Measurements from ENCODE around the gene ST3GAL3.

Gene ST3GAL3

GRCh38 chr1:43878854-43879253 is 171.5 kb downstream of the ST3GAL3 start:
- no peak for DNase-seq (ENCODE audit: low read depth)

DNA sequence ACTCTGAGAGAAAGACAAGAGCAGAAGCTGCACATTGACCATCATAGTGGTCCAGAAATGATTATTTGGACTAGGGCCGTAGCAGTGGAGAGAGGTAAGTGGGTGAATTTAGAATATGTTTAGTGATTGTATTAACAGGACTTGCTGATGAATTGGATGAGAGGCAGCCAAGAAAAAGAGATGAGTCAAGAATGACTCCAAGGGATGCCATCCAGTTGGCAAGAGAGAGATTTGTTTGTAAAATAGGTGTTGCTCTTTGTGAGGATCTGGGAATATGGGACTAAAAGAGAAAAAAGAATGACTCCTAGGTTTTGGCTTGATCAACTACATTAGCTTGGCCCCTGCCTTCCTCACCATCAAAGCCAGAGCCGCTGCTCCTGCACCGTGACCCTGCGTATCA is 172.1 kb downstream of the ST3GAL3 start:
- DNase-seq (ENCODE audit: low read depth) = peak; percentile 49

- no peak for DNase-seq (ENCODE audit: low read depth)
Measured at GRCh38 chr1:43879996-43880395, 172.7 kb downstream of the ST3GAL3 start.

- DNase-seq (ENCODE audit: low read depth) = no peak
Measured at GRCh38 chr1:43880604-43881003, 173.3 kb downstream of the ST3GAL3 start.

- DNase-seq (ENCODE audit: low read depth) = no peak
Measured at GRCh38 chr1:43881415-43881814, 174.1 kb downstream of the ST3GAL3 start.

GRCh38 chr1:43882763-43883162 is 175.4 kb downstream of the ST3GAL3 start:
- no peak for DNase-seq (ENCODE audit: low read depth)

GRCh38 chr1:43883321-43883720 is 176.0 kb downstream of the ST3GAL3 start:
- no peak for DNase-seq (ENCODE audit: low read depth)

- DNase-seq (ENCODE audit: low read depth) = no peak
Measured at GRCh38 chr1:43885279-43885801, 178.0 kb downstream of the ST3GAL3 start.

DNA sequence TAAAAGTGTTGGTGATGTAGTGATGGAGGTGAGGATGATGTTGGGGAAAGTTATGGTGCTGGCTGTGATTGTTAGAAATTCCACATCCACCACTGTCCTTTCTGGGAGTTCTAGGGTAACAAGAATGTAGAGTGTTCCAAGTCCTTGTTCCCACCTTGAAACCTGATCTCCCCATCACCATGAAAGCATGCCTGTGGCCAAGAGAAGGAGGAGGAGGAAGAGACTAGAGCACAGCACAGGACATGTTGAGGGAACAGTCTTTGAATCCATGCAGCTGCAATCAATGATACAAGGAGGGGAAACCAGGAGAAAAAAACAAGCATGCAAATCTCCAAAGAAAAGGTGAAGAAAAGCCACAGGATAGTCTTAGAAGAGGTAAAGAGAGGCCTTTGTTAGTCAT is 180.4 kb downstream of the ST3GAL3 start:
- DNase-seq (ENCODE audit: low read depth) = no peak

GRCh38 chr1:43890815-43891214 is 183.5 kb downstream of the ST3GAL3 start:
- no peak for DNase-seq (ENCODE audit: low read depth)

- DNase-seq (ENCODE audit: low read depth) = no peak
Measured at GRCh38 chr1:43893006-43893405, 185.7 kb downstream of the ST3GAL3 start.

DNA sequence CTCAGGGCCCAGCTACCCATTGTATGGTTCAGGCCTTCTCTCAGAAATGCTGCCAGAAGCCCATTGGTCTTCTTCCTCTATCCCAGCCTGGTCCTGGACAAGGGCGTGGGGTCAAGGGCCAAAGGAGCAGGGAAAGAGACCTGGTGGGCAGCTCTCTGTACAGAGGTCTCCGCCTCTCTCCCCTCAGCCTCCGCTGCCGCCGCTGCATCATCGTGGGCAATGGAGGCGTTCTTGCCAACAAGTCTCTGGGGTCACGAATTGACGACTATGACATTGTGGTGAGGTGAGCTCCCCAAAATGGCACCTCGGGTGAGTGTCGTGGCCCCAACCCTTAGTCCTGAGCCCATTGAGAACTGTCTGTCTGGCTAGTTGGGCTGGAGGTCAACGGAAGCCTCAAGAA is 191.6 kb downstream of the ST3GAL3 start:
- no peak for DNase-seq (ENCODE audit: low read depth)

DNA sequence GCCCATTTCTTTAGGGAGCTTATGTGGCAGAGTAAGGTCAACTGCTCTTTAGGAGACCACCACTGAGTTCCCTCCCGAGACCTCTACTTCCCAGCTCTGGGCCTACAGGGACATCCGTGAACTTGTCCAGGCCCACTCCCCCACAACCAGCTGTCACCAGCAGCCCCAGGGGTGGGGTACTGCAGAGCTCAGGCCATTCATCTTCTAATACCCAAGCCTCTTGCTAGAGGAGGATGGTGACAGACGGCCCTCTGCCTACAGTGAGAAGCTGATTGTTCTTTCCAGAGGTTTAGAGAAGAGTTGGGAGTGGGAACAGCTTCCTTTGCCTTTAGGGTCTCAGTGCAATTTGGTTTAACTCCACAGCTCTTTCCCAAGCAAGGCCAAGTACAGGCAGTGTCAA is 193.1 kb downstream of the ST3GAL3 start:
- DNase-seq (ENCODE audit: low read depth) = no peak

DNA sequence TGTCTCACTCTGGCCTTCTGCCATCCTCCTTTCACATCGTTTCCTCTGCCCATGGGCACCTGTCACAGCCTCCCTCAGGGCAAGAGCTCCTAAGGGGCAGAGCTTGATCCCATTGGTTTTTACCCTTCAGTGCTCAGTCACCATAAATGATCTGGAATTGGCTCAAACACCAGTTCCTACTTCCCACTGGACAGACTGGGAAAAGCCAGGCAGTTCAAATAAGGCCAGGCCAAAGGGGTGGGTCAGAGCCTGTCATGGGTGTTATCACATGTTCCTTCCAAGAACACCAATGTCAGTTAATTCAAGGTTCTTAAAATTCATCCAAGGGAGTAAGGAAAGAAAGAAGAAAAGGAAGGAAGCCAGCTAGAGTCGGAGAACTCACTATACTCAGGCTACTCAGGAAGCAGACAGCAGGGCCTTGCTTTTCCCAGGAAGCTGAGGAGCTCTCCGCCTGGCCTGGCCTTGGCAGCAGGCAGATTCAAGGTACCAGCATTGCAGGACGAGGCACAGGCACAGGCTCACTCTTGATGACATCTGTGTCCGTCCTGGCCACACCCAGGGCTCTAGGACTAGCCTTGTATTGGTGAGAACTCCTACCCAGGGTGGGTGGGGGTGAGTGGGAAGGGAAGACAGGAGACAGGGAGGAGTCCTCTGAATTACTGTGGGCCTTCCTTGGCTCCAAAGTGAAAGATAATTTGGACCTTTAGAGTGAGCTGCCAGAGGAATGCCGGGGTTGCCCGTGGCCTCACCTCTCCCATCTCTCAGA is 194.0 kb downstream of the ST3GAL3 start:
- no peak for DNase-seq (ENCODE audit: low read depth)

DNA sequence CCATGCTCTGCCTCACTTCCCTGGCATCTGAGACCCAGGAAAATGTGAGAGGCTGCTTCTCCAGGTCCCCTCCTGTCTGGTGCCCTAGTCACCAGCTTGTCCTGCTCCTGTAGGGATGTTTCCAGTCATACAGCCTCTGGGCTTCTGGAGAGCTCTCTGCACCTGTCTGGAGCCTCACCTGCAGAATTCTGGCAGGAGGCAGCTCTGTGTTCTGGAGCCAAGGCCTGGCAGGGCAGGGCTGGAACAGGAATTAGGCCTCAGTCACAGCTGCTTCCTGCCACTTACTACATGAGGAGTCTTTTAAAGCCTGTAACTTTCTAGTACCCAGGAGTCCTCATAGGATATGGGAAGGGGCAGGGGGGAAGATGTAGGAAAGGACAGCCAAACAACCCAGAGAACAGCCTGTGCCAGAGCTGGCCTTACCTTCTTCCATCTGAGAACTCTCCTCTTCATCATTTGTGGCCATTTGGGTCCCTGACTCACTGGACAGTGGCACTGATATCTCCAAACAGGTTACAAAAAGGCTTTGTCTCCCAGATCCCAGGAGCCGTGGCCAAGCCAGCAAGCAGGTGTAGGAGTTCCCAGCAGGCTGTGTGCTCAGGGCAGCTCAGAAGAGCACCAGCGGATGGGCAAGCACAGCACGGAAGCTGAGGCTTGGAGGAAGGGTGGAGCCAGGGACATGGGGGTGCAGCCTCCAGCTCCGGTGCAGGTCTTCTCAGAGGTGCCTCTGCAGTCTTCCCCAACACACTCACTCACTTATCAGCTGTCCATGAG is 194.9 kb downstream of the ST3GAL3 start:
- DNase-seq (ENCODE audit: low read depth) = no peak

GRCh38 chr1:43904660-43905551 is 197.6 kb downstream of the ST3GAL3 start:
- no peak for DNase-seq (ENCODE audit: low read depth)

- DNase-seq (ENCODE audit: low read depth) = no peak
Measured at GRCh38 chr1:43908226-43908625, 200.9 kb downstream of the ST3GAL3 start.

- DNase-seq (ENCODE audit: low read depth) = no peak
Measured at GRCh38 chr1:43908858-43909257, 201.5 kb downstream of the ST3GAL3 start.

- DNase-seq (ENCODE audit: low read depth) = no peak
Measured at GRCh38 chr1:43910343-43910742, 203.0 kb downstream of the ST3GAL3 start.

GRCh38 chr1:43912607-43913006 is 205.3 kb downstream of the ST3GAL3 start:
- DNase-seq (ENCODE audit: low read depth) = no peak

- no peak for DNase-seq (ENCODE audit: low read depth)
Measured at GRCh38 chr1:43913051-43913501, 205.7 kb downstream of the ST3GAL3 start.
